ENCODE results near the gene SCN5A. TPM values are rescaled to one million over a fixed set of nuclear protein-coding genes. Genes with fewer than 3 reads are reported as not detected.

The SCN5A gene
- total RNA-seq, 3 donors from 2014 or later = not detected

DNA sequence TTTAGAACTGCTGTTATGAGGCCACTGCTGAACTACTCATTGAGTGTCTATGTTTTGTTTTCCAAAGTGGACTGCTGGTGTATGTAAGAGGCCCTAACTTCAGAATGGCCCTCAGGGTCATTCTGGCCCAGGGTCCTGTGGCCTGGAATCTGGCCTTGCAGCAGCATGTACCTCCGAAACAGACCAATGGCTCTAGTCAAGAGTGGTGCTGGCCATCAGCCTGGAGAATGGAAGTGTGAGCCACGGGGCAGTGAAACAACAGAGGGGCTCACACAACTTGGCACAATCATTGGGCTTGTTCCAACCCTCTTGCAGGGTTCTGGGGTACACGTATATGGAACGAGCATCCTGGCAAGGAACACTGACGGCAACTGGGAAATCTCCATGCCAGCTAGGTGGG is 40.5 kb downstream of the SCN5A start:
- H3K4me1 Mint-ChIP-seq (ENCODE audit: low read depth) = no peaks in the 10 kb centered on the region
- H3K4me3 Mint-ChIP-seq = no peak overlapping the region
- ATAC-seq (no peak), DNase-seq (no peak)
- H3K27me3 Mint-ChIP-seq (ENCODE audit: low read depth) = peaks cover 3% of the 10 kb centered on the region
- no peaks in the 10 kb centered on the region for H3K9me3 Mint-ChIP-seq
- no peaks in the 10 kb centered on the region for H3K36me3 Mint-ChIP-seq (ENCODE audit: insufficient read depth)

DNA sequence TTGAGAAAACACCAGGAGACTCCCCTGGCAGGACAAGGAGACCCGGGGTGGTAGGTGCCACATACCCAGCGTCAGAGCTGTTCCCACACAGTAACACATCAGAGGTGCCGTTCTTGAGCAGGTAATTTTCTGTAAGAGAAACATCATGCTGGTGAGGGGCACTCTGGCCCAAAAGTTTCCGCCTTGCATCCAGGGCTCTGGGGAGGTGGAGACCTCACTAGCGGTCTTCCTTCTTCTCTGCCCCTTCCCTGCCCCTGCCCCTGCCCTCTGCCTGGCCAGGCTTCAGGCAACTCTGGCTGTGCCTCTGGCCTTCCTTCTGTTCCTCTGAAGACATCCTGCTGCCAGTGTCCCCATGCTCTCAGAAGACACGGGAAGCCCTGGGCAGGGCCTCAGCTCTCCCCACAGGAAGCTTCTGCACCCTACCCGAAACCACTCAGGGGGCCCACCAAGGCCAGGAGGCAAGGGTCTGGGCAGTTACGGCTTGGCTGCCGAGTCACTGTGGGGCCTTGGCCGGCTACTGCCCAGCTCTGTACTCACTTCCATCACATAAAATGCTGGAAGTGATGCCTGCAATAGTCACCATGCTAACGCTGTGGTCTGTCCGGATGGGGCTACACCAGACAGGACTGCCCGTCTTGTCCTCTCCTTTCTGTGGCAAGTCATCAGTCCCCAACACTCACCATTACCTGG is 41.3 kb downstream of the SCN5A start:
- H3K4me3 Mint-ChIP-seq = no peak overlapping the region
- H3K4me1 Mint-ChIP-seq (ENCODE audit: low read depth) = no peaks in the 10 kb centered on the region
- no peaks in the 10 kb centered on the region for H3K9me3 Mint-ChIP-seq
- DNase-seq (no peak), ATAC-seq (no peak)
- peaks cover 3% of the 10 kb centered on the region for H3K27me3 Mint-ChIP-seq (ENCODE audit: low read depth)
- no peaks in the 10 kb centered on the region for H3K36me3 Mint-ChIP-seq (ENCODE audit: insufficient read depth)

DNA sequence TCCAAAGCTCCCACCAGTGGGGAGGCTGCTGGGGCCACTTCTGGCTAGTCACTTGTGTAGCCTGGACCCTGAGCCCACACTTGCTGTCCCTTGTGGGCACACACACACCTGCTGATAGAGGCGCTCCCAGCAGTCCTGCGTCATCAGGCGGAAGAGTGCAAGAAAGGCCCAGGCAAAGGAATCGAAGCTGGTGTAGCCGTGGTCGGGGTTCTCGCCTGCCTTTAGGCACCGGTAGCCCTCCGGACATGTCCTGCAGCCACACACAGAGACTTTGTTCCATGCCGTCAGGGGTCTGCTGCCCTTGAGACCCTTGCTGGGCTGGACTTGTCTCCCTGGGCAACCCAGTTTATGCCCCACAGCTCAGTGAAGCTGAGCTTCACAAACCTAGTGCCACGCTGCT is 42.9 kb downstream of the SCN5A start:
- ATAC-seq = no peak
- no peaks in the 10 kb centered on the region for H3K36me3 Mint-ChIP-seq (ENCODE audit: insufficient read depth)
- H3K4me3 Mint-ChIP-seq = no peak overlapping the region

DNA sequence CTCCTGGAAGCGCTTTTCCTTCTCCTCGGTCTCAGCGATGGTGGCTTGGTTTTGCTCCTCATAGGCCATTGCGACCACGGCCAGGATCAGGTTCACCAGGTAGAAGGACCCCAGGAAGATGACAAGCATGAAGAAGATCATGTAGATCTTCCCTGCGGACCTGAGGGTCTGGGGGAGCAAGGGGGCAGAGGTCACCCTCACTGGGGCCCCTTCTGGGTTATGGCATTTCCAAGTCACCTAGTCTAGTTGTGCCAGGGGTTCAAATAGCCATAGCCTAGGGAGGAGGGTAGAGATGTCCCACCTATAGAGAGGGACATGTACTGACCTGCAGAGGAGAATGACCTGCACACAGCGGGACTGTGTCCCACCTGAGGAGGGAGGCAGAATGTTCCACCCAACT is 43.5 kb downstream of the SCN5A start:
- no peak for ATAC-seq
- Mint-ChIP-seq H3K4me3 (no peak overlapping the region), H3K9me3 (no peaks in the 10 kb centered on the region), H3K4me1 (ENCODE audit: low read depth) (no peaks in the 10 kb centered on the region), H3K36me3 (ENCODE audit: insufficient read depth) (no peaks in the 10 kb centered on the region), H3K27me3 (ENCODE audit: low read depth) (peaks cover 3% of the 10 kb centered on the region)
- no peak for DNase-seq

More for the DNA sequence above, 42.9 kb downstream of the SCN5A start:
- Mint-ChIP-seq H3K9me3 (no peaks in the 10 kb centered on the region), H3K27me3 (ENCODE audit: low read depth) (peaks cover 3% of the 10 kb centered on the region), H3K4me1 (ENCODE audit: low read depth) (no peaks in the 10 kb centered on the region)
- no peak for DNase-seq

DNA sequence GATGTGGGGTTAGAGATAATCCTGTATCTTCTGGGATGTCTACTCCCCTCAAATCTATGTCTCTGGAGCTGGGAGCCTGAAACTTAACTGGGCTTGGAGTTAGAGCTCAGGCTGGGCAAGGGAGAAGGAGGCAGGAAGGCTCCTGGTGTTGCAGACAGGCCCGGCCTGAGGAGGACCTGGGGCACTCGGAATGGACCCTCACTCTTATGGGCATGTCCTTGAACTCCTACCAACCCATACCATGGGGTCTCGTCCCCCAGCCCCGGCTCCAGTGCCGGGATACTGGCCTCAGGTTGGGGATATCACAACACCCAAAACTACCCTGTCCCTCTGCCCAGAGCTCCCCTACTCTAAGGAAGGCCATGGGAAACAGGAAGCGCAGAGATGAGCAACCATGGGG is 45.2 kb downstream of the SCN5A start:
- Mint-ChIP-seq H3K4me1 (ENCODE audit: low read depth) (no peaks in the 10 kb centered on the region), H3K4me3 (no peak overlapping the region), H3K36me3 (ENCODE audit: insufficient read depth) (no peaks in the 10 kb centered on the region), H3K9me3 (no peaks in the 10 kb centered on the region), H3K27me3 (ENCODE audit: low read depth) (peaks cover 3% of the 10 kb centered on the region)
- ATAC-seq (no peak), DNase-seq (no peak)

DNA sequence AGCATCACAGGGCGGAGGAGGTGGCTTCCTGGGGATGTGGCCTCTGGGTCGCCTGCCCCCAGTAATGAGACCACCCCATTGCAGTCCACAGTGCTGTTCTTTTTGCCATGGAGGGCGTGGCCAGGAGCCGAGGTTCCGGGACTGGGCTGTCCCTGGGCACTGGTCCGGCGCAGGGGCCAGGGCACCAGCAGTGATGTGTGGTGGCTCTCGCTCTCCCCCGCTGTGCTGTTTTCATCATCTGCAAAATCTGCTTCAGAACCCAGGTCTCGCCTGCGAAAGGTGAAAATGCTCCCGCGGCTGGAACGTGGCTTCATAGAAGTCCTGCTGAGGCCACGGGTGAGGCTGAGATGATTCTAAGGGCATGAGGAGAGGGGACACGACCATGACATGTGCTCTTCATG is 45.8 kb downstream of the SCN5A start:
- no peak for ATAC-seq
- H3K4me1 Mint-ChIP-seq (ENCODE audit: low read depth) = no peaks in the 10 kb centered on the region
- no peak overlapping the region for H3K4me3 Mint-ChIP-seq
- no peaks in the 10 kb centered on the region for H3K36me3 Mint-ChIP-seq (ENCODE audit: insufficient read depth)
- no peaks in the 10 kb centered on the region for H3K9me3 Mint-ChIP-seq
- DNase-seq = no peak
- peaks cover 4% of the 10 kb centered on the region for H3K27me3 Mint-ChIP-seq (ENCODE audit: low read depth)

DNA sequence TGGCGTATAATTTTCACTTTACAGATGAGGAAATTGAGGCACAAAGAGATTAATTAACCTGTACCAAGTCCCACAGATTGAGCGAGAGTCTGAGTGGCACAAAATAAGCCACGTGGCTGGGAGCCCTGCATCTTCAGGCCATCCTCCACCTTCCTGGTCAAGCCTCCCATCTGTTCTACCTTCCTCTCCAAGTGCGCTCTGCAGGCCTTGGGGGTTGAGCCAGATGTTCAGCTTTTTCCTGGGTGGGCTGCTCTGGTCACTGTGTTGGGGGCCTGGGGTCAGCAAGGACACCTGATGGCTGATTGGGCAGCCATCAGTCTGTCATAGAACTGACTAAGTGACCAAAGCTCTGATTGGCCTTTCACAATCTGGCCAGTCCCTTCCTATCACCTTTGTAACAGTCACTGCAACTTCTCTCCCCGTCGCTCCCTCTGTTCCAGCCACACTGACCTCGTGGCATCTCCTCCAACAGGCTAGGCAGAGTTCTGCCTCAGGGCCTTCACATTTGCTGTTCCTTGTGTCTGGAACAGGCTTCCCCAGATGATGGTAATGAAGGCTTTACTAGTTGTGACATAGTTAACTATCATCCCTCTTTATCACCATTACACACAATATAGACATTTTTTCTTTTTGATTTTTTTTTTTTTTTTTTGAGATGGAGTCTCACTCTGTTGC is 46.8 kb downstream of the SCN5A start:
- H3K36me3 Mint-ChIP-seq (ENCODE audit: insufficient read depth) = no peaks in the 10 kb centered on the region
- no peak overlapping the region for H3K4me3 Mint-ChIP-seq
- DNase-seq (no peak), ATAC-seq (no peak)
- H3K27me3 Mint-ChIP-seq (ENCODE audit: low read depth) = peaks cover 13% of the 10 kb centered on the region
- H3K9me3 Mint-ChIP-seq = no peaks in the 10 kb centered on the region
- H3K4me1 Mint-ChIP-seq (ENCODE audit: low read depth) = no peaks in the 10 kb centered on the region

DNA sequence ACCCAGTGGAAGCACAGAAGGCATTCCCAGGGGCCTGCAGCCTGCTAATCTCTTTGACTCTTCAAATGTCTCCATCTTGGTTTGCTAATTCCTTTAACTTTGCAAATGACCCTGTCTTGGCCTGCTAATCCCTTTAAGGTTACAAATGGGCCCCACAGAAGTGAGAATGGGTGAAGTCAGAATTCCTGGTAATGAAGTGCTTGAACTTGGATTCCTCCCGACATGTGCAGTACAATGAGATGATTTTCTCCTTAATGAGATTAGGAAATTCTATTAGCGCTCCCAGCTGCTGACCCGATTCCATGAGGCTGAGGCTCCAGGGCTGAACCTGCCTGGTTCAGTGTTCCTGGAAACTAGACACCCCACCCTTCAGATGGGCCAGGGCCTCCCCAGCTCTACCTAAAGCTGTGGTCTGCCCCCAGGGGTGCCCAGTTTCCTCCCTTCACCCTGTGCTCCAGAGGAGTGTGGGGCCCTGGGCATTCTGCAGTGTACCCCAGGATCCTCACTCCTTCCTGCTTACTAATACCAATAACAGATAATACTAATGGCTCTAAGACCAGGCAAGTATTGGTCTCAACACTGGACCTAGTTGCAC is 47.4 kb downstream of the SCN5A start:
- Mint-ChIP-seq H3K9me3 (no peaks in the 10 kb centered on the region), H3K4me1 (ENCODE audit: low read depth) (no peaks in the 10 kb centered on the region), H3K36me3 (ENCODE audit: insufficient read depth) (no peaks in the 10 kb centered on the region)

DNA sequence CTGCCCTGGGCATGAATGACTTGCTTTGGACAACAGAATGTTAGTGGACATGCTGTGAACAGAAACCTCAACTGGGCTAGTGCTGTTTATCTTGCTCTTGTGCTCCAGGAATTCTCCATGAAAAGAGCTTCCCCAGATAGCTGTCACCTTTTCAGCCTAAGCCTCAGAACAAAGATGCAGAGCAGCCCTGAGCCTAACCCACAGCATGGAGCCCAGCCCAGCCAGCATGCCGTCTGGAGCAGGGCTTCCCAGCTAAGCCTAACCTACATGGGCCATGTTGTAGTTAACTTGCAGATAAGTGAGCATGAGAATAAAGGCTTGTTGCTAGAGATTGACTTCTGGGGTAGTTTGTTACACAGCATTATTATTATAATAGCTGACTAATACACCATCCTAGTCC is 48.9 kb downstream of the SCN5A start:
- Mint-ChIP-seq H3K27me3 (ENCODE audit: low read depth) (peaks cover 23% of the 10 kb centered on the region), H3K36me3 (ENCODE audit: insufficient read depth) (no peaks in the 10 kb centered on the region), H3K4me1 (ENCODE audit: low read depth) (no peaks in the 10 kb centered on the region), H3K4me3 (no peak overlapping the region), H3K9me3 (no peaks in the 10 kb centered on the region)
- ATAC-seq (no peak), DNase-seq (no peak)

More for the DNA sequence above, 47.4 kb downstream of the SCN5A start:
- DNase-seq (no peak), ATAC-seq (no peak)
- Mint-ChIP-seq H3K4me3 (no peak overlapping the region), H3K27me3 (ENCODE audit: low read depth) (peaks cover 17% of the 10 kb centered on the region)

DNA sequence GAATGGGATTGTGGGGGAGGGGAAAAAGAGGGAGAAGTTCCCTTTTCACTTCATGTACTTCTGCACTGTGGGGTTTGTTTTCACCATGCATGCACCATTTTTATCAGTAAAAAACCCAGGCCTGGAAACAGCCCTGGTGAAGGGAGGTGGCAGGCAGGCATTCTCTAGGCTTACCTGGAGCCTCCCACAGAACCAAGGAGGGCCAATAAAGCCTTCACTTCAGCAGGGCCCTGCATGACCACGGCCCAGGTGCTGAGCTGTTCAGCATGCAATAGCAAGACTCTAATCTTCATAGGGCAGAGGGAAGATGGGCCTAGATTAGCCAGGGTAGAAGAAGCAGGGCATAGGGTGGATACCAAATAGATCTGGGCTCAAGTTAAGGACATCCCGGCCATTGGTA is 49.6 kb downstream of the SCN5A start:
- no peak overlapping the region for H3K4me3 Mint-ChIP-seq
- H3K9me3 Mint-ChIP-seq = no peaks in the 10 kb centered on the region
- DNase-seq (no peak), ATAC-seq (no peak)
- peaks cover 29% of the 10 kb centered on the region for H3K27me3 Mint-ChIP-seq (ENCODE audit: low read depth)
- H3K4me1 Mint-ChIP-seq (ENCODE audit: low read depth) = no peaks in the 10 kb centered on the region
- H3K36me3 Mint-ChIP-seq (ENCODE audit: insufficient read depth) = no peaks in the 10 kb centered on the region

DNA sequence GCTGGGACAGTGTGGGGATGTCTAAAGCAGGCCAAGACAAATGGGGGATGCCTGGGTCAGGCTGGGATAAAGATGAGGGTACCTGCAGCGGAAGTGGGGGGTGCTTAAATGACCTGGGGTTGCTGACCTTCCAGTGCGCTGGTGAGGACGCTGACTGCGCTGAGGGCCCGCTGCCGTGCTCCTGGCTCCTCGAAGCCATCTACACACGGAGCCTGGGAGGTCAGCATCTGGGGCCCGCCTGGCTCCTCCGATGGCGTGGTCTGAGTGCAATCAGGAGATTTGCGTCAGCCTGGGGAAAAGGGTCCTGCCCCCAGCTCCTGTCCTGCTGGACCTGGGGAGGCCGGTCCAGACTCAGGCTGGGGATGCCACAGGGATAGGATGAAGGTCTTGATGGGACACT is 50.7 kb downstream of the SCN5A start:
- no peaks in the 10 kb centered on the region for H3K4me1 Mint-ChIP-seq (ENCODE audit: low read depth)
- no peak overlapping the region for H3K4me3 Mint-ChIP-seq
- no peaks in the 10 kb centered on the region for H3K36me3 Mint-ChIP-seq (ENCODE audit: insufficient read depth)
- ATAC-seq = no peak
- no peak for DNase-seq
- peaks cover 35% of the 10 kb centered on the region for H3K27me3 Mint-ChIP-seq (ENCODE audit: low read depth)
- no peaks in the 10 kb centered on the region for H3K9me3 Mint-ChIP-seq

DNA sequence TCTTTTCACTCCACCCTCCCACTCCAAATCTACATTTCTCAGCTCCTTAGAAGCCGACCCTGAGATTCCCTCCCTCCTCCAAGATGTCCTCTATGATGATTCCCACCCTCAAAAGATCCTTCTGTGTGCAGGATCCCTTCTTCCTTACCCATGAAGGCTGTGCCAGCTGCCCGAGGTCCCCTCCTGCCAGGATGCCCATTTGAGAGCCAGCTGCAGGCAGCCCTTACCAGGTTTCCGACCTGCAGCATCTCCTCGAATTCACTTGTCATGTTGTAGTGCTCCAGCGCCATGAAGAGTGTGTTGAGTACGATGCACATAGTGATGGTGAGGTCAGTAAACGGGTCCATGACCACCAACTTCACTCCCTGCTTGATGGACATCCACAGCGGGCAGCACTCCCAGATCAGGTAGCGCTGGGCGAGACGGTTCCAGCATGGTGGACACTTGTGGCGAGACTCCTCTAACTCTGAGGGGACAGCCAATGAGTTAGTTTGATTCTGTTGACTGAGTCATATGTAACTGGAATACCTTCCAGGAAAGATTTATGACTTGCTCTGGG is 51.9 kb downstream of the SCN5A start:
- no peak for ATAC-seq
- no peaks in the 10 kb centered on the region for H3K9me3 Mint-ChIP-seq
- no peaks in the 10 kb centered on the region for H3K36me3 Mint-ChIP-seq (ENCODE audit: insufficient read depth)
- H3K4me1 Mint-ChIP-seq (ENCODE audit: low read depth) = no peaks in the 10 kb centered on the region
- H3K27me3 Mint-ChIP-seq (ENCODE audit: low read depth) = peaks cover 37% of the 10 kb centered on the region
- no peak for DNase-seq
- no peak overlapping the region for H3K4me3 Mint-ChIP-seq

DNA sequence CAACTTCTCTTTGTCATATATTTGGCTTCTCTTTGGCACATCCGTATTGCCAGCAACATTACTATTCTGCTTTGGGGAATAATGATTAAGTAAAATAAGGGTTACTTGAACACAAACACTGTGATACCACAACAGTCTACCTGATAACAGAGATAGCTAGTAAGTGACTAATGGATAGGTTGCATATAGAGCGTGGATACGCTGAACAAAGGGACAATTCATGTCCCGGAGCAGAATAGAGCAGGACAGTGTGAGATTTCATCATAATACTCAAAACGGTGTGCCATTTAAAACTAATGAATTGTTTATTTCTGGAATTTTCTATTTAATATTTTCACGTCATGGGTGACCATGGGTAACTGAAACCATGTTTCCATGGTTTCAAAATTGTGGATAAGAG is 54.1 kb downstream of the SCN5A start:
- no peak overlapping the region for H3K4me3 Mint-ChIP-seq
- peaks cover 40% of the 10 kb centered on the region for H3K27me3 Mint-ChIP-seq (ENCODE audit: low read depth)
- H3K9me3 Mint-ChIP-seq = no peaks in the 10 kb centered on the region
- DNase-seq (no peak), ATAC-seq (no peak)
- H3K4me1 Mint-ChIP-seq (ENCODE audit: low read depth) = no peaks in the 10 kb centered on the region
- no peaks in the 10 kb centered on the region for H3K36me3 Mint-ChIP-seq (ENCODE audit: insufficient read depth)

DNA sequence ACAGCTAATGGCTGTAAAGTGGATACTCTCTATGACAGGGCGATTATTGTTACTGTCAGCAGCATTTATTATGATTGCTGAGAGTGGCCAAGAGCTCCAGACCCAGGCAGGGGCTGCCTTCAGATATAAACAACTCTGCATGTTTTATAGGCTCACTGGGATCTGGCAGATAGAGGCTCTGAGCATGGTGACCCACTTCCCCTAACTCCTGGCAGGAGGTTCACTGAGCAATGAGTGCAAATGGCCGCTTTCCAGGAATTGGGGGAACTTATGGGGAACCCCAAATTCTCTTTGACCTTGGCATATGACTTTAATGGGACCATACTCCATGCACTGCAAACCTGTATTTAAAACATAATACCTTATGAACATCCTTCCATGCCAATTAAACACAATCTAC is 59.0 kb downstream of the SCN5A start:
- no peak overlapping the region for H3K4me3 Mint-ChIP-seq
- H3K27me3 Mint-ChIP-seq (ENCODE audit: low read depth) = peaks cover 17% of the 10 kb centered on the region
- no peaks in the 10 kb centered on the region for H3K9me3 Mint-ChIP-seq
- DNase-seq (no peak), ATAC-seq (no peak)
- no peaks in the 10 kb centered on the region for H3K4me1 Mint-ChIP-seq (ENCODE audit: low read depth)
- no peaks in the 10 kb centered on the region for H3K36me3 Mint-ChIP-seq (ENCODE audit: insufficient read depth)
